MCF 10A (cell line): Measurements from ENCODE around the gene GPT2. TPM values are rescaled to one million over a fixed set of nuclear protein-coding genes. Genes with fewer than 3 reads are reported as not detected.
A peak's percentile ranks its signal among the peaks of the same experiment; 100 is the strongest.

Experiments
- BruUV-seq: library from RNA; stranded (reverse); fragments of 400-500 nt; replicated peaks from 2 replicates; lab custom pipeline; 2021; lab: Mats Ljungman, UMichigan
- CTCF ChIA-PET: fragments of 300-600 bp; sonication (Branson Sonifier 250); formaldehyde crosslinking; extraction: SDS; loops from one replicate; lab custom pipeline; 2021; ENCODE audit warnings: antibody characterized with exemption, inconsistent platforms; lab: Yijun Ruan, JAX
- POLR2A ChIA-PET: fragments of 300-600, 350-650 bp; sonication (Branson Sonifier 250); formaldehyde crosslinking; extraction: SDS; loops from one replicate; lab custom pipeline; 2020; ENCODE audit warnings: antibody characterized with exemption, inconsistent platforms; lab: Yijun Ruan, JAX
- DNase-seq: peaks from one replicate; pipeline ENCODE4 v3.0.0-alpha.2; 2018; ENCODE audit not compliant: unreplicated experiment
- H3K27ac Mint-ChIP-seq: one replicate; pipeline ENCODE4 v1.8.0; 2022; ENCODE audit warnings: mild to moderate bottlenecking, low read depth, mixed read lengths; ENCODE audit not compliant: unreplicated experiment
- H3K27me3 Mint-ChIP-seq: one replicate; pipeline ENCODE4 v1.8.0; 2022; ENCODE audit warnings: mixed read lengths; ENCODE audit not compliant: insufficient read depth, unreplicated experiment
- H3K36me3 Mint-ChIP-seq: one replicate; pipeline ENCODE4 v1.8.0; 2022; ENCODE audit warnings: mild to moderate bottlenecking, moderate library complexity, mixed read lengths; ENCODE audit not compliant: insufficient read depth, unreplicated experiment
- H3K4me1 Mint-ChIP-seq: one replicate; pipeline ENCODE4 v1.8.0; 2022; ENCODE audit warnings: mixed read lengths; ENCODE audit not compliant: insufficient read depth, unreplicated experiment
- H3K4me3 Mint-ChIP-seq: one replicate; pipeline ENCODE4 v1.8.0; 2022; ENCODE audit warnings: mild to moderate bottlenecking, moderate library complexity, mixed read lengths; ENCODE audit not compliant: unreplicated experiment
- H3K9me3 Mint-ChIP-seq: one replicate; pipeline ENCODE4 v1.8.0; 2022; ENCODE audit warnings: mixed read lengths; ENCODE audit not compliant: unreplicated experiment
- intact Hi-C: fragments of 100-400 bp; cut with micrococcal nuclease; formaldehyde crosslinking; loops from 2 replicates; pipeline ENCODE4 v1.14.1; 2022
- total RNA-seq: library from RNA; stranded (reverse); gene quantifications from 2 replicates; pipeline ENCODE4 v1.2.3, GENCODE V29; 2022
- TF ChIP-seq, protein P1 (sequence below): fragments of 200-600 bp; IDR thresholded peaks from one replicate; pipeline ENCODE4 v1.8.0; 2022; ENCODE audit warnings: antibody characterized with exemption, mild to moderate bottlenecking; ENCODE audit not compliant: unreplicated experiment

The GPT2 gene
- total RNA-seq, 1 experiment from 2014 or later: 60.6 TPM

DNA sequence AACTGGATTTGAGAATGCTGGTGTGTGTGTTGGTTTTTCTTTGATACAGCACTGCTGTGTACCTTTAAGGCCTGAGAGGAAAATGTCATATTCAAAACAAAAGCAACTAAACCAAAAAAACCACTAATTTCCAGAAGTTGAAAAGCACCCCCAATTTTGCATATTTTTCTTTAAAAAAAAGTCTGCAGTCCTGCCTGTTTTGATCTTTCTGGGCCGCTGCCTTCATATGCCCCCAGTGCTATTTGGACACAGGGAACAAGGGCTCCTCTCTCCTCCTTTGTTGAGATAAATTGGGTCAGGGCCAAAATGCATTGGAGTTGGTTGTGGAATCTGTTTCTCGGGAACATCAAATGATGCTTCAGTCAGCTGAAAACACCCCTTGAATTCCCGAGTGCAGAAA, 26.9 kb downstream of the GPT2 start:
- Mint-ChIP-seq H3K4me1 (no peaks in the 10 kb centered on the region), H3K4me3 (no peak overlapping the region), H3K27me3 (no peaks in the 10 kb centered on the region), H3K9me3 (no peaks in the 10 kb centered on the region), H3K36me3 (peaks cover 48% of the 10 kb centered on the region), H3K27ac (no peak overlapping the region)
- no peak for DNase-seq
- TSS peak; percentile 6 for BruUV-seq
- POLR2A ChIA-PET: interaction anchor here (1.0 kb wide), 1 partner anchor 25 kb away, joined by 4 read pairs; no protein-coding TSS in a partner anchor
- intact Hi-C loops: no loop called here
- CTCF ChIA-PET: interaction anchor here (1.0 to 15.6 kb wide), 9 partner anchors 10 to 58 kb away, joined by 3 to 287 read pairs (median 6); partner anchors contain the start of gene GPT2
- TF ChIP-seq, protein P1, sequence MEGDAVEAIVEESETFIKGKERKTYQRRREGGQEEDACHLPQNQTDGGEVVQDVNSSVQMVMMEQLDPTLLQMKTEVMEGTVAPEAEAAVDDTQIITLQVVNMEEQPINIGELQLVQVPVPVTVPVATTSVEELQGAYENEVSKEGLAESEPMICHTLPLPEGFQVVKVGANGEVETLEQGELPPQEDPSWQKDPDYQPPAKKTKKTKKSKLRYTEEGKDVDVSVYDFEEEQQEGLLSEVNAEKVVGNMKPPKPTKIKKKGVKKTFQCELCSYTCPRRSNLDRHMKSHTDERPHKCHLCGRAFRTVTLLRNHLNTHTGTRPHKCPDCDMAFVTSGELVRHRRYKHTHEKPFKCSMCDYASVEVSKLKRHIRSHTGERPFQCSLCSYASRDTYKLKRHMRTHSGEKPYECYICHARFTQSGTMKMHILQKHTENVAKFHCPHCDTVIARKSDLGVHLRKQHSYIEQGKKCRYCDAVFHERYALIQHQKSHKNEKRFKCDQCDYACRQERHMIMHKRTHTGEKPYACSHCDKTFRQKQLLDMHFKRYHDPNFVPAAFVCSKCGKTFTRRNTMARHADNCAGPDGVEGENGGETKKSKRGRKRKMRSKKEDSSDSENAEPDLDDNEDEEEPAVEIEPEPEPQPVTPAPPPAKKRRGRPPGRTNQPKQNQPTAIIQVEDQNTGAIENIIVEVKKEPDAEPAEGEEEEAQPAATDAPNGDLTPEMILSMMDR: no peak

DNA sequence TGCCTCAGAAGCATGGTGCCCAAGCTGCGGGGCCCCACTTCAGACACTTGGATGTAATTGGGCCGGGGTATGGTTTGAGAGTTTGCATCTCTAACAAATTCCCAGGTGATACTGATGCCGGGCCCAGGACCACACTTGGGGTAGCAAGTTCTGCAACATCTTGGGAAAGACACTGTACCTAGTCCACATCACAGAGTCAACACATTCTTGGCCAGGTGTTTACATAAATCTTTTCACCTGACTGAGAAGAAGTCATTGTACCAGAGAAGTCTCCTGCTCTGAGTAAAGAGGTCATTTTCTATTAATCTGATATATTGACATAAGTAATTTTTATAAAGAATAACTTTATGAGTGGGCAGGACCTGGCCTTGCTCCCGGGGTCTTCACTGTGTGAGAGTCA, 27.5 kb downstream of the GPT2 start:
- intact Hi-C loops: no loop called here
- Mint-ChIP-seq H3K27me3 (no peaks in the 10 kb centered on the region), H3K27ac (no peak overlapping the region), H3K4me3 (no peak overlapping the region), H3K4me1 (no peaks in the 10 kb centered on the region), H3K9me3 (no peaks in the 10 kb centered on the region), H3K36me3 (peaks cover 46% of the 10 kb centered on the region)
- no TSS peak for BruUV-seq
- TF ChIP-seq, protein P1: no peak
- DNase-seq: no peak
- POLR2A ChIA-PET: no interaction called here
- CTCF ChIA-PET: interaction anchor here (0.6 to 15.6 kb wide), 6 partner anchors 10 to 59 kb away, joined by 3 to 287 read pairs (median 6); partner anchors contain the start of gene GPT2

DNA sequence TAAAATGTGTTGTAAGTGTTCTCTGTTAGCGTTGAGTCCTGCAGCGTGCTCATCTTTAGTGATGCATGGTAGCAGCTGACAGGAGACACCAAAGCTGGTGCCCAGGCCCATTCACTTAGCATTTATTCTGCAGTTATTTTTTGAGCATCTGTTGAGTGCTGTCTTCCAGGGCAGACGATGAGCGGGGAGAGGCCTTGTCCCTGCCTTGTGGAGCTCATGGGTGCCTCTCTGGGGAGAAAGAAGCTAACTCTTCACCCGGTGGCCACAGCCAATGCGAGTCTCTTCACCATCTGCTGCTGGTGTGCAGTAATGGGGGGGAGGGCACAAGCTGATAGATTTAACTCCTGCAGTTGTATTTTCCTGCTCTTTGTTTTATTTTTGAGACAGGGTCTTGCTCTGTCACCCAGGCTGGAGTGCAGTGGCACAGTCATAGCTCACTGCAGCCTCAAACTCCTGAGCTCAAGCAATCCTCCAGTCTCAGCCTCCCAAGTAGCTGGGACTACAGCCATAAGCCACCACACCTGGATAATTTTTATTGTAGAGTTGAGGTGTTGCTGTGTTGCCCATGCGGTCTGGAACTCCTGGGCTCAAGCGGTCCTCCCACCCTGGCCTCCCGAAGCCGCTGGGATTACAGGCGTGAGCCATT, 30.5 kb downstream of the GPT2 start:
- Mint-ChIP-seq H3K36me3 (peaks cover 62% of the 10 kb centered on the region), H3K27ac (no peak overlapping the region), H3K4me1 (no peaks in the 10 kb centered on the region), H3K9me3 (no peaks in the 10 kb centered on the region), H3K4me3 (no peak overlapping the region), H3K27me3 (no peaks in the 10 kb centered on the region)
- DNase-seq: no peak
- CTCF ChIA-PET: interaction anchor here (0.6 to 15.6 kb wide), 6 partner anchors 9 to 1365 kb away, joined by 3 to 287 read pairs (median 4); no protein-coding TSS in a partner anchor
- TF ChIP-seq, protein P1: no peak
- BruUV-seq: no TSS peak
- intact Hi-C loops: no loop called here
- POLR2A ChIA-PET: interaction anchor here (0.8 to 1.1 kb wide), 2 partner anchors 27 to 28 kb away, joined by 3 to 4 read pairs; no protein-coding TSS in a partner anchor

DNA sequence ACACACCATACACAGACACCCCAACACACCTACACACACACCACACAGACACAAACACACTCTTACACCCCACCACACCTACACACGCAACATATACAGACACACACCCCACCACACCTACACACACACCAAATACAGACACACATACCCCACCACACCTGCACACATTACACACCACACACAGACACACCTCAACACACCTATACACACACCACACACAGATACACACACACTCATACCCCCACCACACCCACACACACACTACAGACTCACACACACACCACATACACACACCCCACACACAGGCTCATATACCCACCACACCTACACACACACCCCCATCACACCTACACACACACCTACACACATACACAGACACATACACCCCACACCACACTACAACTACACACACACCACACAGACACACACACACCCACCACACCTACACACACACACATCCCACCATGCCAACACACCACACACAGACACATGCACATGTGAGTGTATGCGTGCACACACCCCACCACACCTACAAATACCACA, 31.4 kb downstream of the GPT2 start:
- no peaks in the 10 kb centered on the region for H3K4me1 Mint-ChIP-seq
- TF ChIP-seq, protein P1: no peak
- no peak for DNase-seq
- POLR2A ChIA-PET: no interaction called here
- CTCF ChIA-PET: interaction anchor here (1.0 to 15.6 kb wide), 3 partner anchors 16 to 63 kb away, joined by 4 to 287 read pairs (median 13); no protein-coding TSS in a partner anchor
- no TSS peak for BruUV-seq
- no peak overlapping the region for H3K4me3 Mint-ChIP-seq
- no peaks in the 10 kb centered on the region for H3K9me3 Mint-ChIP-seq
- intact Hi-C loops: no loop called here
- no peak overlapping the region for H3K27ac Mint-ChIP-seq
- H3K36me3 Mint-ChIP-seq: peaks cover 71% of the 10 kb centered on the region
- no peaks in the 10 kb centered on the region for H3K27me3 Mint-ChIP-seq
